B cell (primary cell): ENCODE data around the gene ENTREP3.

Experiments
- CTCF ChIP-seq: fragments of 200-600 bp; IDR thresholded peaks from one replicate; pipeline ENCODE4 v1.8.0; 2022; ENCODE audit warnings: antibody characterized with exemption, mild to moderate bottlenecking
- EZH2 ChIP-seq: IDR thresholded peaks from 2 replicates; pipeline ENCODE4 v1.6.1; 2012; ENCODE audit warnings: borderline replicate concordance, low read depth, mild to moderate bottlenecking, moderate library complexity, low read length; ENCODE audit not compliant: insufficient read depth, poor library complexity, severe bottlenecking

- TF ChIP-seq CTCF (no peak), EZH2 (no peak)
Observed at GRCh38 chr1:155295183-155295941, 40.1 kb upstream of the ENTREP3 start.
